GM12873 (cell line): ENCODE measurements around the gene MROH7.

ENCODE experiments used
- TF ChIP-seq, protein P1 (sequence below): IDR thresholded peaks from 2 replicates; pipeline ENCODE4 v1.5.1; 2012; ENCODE audit warnings: low read depth, mild to moderate bottlenecking, moderate library complexity, low read length, control low read depth; ENCODE audit not compliant: insufficient read depth; ENCODE audit errors: missing control alignments

MROH7 gene

GRCh38 chr1:54694771-54695170, 53.2 kb downstream of the MROH7 start:
- TF ChIP-seq, protein P1, sequence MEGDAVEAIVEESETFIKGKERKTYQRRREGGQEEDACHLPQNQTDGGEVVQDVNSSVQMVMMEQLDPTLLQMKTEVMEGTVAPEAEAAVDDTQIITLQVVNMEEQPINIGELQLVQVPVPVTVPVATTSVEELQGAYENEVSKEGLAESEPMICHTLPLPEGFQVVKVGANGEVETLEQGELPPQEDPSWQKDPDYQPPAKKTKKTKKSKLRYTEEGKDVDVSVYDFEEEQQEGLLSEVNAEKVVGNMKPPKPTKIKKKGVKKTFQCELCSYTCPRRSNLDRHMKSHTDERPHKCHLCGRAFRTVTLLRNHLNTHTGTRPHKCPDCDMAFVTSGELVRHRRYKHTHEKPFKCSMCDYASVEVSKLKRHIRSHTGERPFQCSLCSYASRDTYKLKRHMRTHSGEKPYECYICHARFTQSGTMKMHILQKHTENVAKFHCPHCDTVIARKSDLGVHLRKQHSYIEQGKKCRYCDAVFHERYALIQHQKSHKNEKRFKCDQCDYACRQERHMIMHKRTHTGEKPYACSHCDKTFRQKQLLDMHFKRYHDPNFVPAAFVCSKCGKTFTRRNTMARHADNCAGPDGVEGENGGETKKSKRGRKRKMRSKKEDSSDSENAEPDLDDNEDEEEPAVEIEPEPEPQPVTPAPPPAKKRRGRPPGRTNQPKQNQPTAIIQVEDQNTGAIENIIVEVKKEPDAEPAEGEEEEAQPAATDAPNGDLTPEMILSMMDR, result no peak

DNA sequence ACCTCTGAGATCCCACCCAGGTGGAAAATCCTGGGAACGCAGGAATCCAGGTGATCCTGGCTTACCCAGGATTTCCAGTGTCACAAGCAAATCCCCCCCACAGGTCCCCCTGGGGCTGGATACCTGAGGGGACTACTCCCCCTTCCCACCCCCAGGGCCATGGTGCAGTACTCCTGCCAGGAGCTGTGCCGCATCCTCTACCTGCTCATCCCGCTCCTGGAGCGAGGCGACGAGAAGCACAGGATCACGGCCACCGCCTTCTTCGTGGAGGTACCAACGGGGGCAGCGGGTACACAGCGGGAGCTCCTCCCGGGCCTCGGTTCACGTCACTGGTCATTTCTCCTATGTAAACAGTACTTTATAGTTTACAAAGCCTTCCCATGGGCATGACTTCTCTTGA, 53.6 kb downstream of the MROH7 start:
- TF ChIP-seq, protein P1, result no peak

GRCh38 chr1:54695764-54696163, 54.2 kb downstream of the MROH7 start:
- TF ChIP-seq, protein P1, result no peak

DNA sequence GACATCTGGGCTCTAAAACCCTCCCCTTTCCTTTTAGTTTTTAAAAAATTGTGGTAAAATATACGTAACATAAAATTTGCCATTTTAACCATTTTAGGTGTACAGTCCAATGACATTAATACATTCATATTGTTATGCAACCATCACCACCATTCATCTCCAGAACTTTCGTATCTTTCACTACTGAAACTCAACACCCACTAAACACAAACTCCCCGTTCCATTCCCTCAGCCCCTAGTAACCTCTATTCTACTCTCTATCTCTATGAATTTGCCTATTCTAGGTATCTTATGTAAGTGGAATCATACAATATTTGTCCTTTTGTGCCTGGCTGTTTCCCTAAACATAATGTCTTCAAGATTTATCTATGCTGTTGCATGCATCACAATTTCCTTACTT, 54.7 kb downstream of the MROH7 start:
- TF ChIP-seq, protein P1, result no peak

DNA sequence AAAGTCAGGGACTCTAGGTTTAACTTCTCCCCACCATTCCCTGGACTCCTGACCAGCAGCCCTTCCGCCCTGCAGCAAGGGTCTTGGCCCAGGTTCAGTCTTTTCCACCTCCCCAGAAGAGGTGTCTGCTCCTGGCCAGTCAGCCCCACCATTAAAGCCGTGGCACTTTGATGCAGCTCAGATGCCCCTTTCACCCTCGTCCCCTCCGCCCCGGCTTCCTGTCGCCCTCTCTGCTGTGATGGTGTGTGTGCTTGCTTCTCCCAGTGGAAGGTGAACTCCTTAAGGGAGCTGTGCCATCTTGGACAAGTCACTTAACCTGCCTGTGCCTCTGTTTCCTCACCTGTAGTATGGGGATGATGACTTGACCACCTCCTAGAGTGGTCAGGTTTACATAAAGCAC, 56.3 kb downstream of the MROH7 start:
- TF ChIP-seq, protein P1, result no peak

- TF ChIP-seq, protein P1, result no peak
Measured at GRCh38 chr1:54698346-54698745, 56.8 kb downstream of the MROH7 start.

GRCh38 chr1:54699936-54700525, 58.4 kb downstream of the MROH7 start:
- TF ChIP-seq, protein P1, result no peak
